HepG2 (cell line): Measurements from ENCODE around the gene DDX28.

Source experiments
- CEBPB ChIP-seq: IDR thresholded peaks from 2 replicates; pipeline ENCODE4 v1.6.1; 2011; ENCODE audit warnings: low read depth, low read length, improper control_type of control experiment, borderline replicate concordance
- POLR2AphosphoS5 ChIP-seq: IDR thresholded peaks from 2 replicates; pipeline ENCODE4 v1.6.1; 2012; ENCODE audit warnings: low read depth, low read length
- RBM39 ChIP-seq: fragments of 200-400 bp; formaldehyde crosslinking; IDR thresholded peaks from one replicate; pipeline ENCODE4 v1.6.1; 2018; ENCODE audit warnings: antibody characterized with exemption, mild to moderate bottlenecking, low read depth, low read length; ENCODE audit not compliant: poor library complexity, severe bottlenecking
- REXO4 ChIP-seq: sonication (generic); formaldehyde crosslinking; IDR thresholded peaks from 2 replicates; pipeline ENCODE4 v1.8.0; 2022; ENCODE audit warnings: missing genetic modification reagents, mild to moderate bottlenecking, borderline replicate concordance
- ZBTB42 ChIP-seq: sonication (generic); formaldehyde crosslinking; IDR thresholded peaks from 2 replicates; pipeline ENCODE4 v1.5.0; 2020; ENCODE audit warnings: mild to moderate bottlenecking, missing genetic modification reagents
- ZKSCAN5 ChIP-seq: sonication (generic); formaldehyde crosslinking; IDR thresholded peaks from 2 replicates; pipeline ENCODE4 v1.5.1; 2020; ENCODE audit warnings: mild to moderate bottlenecking, missing genetic modification reagents
- ZNF484 ChIP-seq: sonication (generic); formaldehyde crosslinking; IDR thresholded peaks from 2 replicates; pipeline ENCODE4 v1.5.1; 2020; ENCODE audit warnings: mild to moderate bottlenecking, low read depth, missing genetic modification reagents, borderline replicate concordance
- ZNF558 ChIP-seq: sonication (generic); formaldehyde crosslinking; IDR thresholded peaks from 2 replicates; pipeline ENCODE4 v1.9.0; 2022; ENCODE audit warnings: mild to moderate bottlenecking, missing genetic modification reagents, borderline replicate concordance
- TF ChIP-seq, protein P1 (sequence below): sonication (generic); formaldehyde crosslinking; IDR thresholded peaks from 2 replicates; pipeline ENCODE4 v1.4.0; 2020; ENCODE audit warnings: missing genetic modification reagents
- TF ChIP-seq, protein P2 (sequence below), 2 experiments: IDR thresholded peaks; 2 replicates each; pipeline ENCODE4 v1.6.1; 2011 to 2012; ENCODE audit warnings: low read length in 2 of 2, borderline replicate concordance in 1 of 2, low read depth in 1 of 2, mild to moderate bottlenecking in 1 of 2, moderate library complexity in 1 of 2
- TF ChIP-seq, protein P3 (sequence below): sonication (generic); formaldehyde crosslinking; IDR thresholded peaks from 2 replicates; pipeline ENCODE4 v1.8.0; 2022; ENCODE audit warnings: mild to moderate bottlenecking, missing genetic modification reagents; ENCODE audit not compliant: insufficient replicate concordance
- TF ChIP-seq, protein P4 (sequence below): sonication (generic); formaldehyde crosslinking; IDR thresholded peaks from 2 replicates; pipeline ENCODE4 v1.4.0; 2020; ENCODE audit warnings: missing genetic modification reagents
- TF ChIP-seq, protein P5 (sequence below), 2 experiments: fragments of 450-650 bp in 1 of 2; sonication (generic) in 1 of 2; formaldehyde crosslinking; IDR thresholded peaks; 2 replicates each; pipeline versions ENCODE4 v1.5.0 to v1.8.0; 2020 to 2022; ENCODE audit warnings: mild to moderate bottlenecking in 1 of 2, missing genetic modification reagents in 1 of 2

DNA sequence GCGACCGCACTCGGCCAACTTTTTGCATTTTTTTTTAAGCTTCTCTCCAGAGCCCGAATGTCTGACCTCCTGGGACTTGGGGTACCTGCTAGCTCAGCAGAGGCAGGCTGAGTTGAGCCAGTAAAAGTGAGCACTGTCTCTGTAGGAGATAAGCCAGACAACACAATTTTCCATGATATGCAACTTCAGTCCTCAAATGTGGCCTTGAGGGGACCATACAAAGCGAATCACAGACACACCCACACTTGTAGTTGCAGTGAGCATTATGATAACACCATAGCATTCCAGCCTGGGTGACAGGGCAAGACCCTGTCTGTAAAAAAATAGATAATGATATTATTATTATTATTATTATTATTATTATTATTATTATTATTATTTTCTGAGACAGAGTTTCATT is 26.4 kb downstream of the DDX28 start:
- no peak for TF ChIP-seq RBM39
- no peak for TF ChIP-seq ZBTB42 (CRISPR knock-in tag)
- TF ChIP-seq, protein P1, sequence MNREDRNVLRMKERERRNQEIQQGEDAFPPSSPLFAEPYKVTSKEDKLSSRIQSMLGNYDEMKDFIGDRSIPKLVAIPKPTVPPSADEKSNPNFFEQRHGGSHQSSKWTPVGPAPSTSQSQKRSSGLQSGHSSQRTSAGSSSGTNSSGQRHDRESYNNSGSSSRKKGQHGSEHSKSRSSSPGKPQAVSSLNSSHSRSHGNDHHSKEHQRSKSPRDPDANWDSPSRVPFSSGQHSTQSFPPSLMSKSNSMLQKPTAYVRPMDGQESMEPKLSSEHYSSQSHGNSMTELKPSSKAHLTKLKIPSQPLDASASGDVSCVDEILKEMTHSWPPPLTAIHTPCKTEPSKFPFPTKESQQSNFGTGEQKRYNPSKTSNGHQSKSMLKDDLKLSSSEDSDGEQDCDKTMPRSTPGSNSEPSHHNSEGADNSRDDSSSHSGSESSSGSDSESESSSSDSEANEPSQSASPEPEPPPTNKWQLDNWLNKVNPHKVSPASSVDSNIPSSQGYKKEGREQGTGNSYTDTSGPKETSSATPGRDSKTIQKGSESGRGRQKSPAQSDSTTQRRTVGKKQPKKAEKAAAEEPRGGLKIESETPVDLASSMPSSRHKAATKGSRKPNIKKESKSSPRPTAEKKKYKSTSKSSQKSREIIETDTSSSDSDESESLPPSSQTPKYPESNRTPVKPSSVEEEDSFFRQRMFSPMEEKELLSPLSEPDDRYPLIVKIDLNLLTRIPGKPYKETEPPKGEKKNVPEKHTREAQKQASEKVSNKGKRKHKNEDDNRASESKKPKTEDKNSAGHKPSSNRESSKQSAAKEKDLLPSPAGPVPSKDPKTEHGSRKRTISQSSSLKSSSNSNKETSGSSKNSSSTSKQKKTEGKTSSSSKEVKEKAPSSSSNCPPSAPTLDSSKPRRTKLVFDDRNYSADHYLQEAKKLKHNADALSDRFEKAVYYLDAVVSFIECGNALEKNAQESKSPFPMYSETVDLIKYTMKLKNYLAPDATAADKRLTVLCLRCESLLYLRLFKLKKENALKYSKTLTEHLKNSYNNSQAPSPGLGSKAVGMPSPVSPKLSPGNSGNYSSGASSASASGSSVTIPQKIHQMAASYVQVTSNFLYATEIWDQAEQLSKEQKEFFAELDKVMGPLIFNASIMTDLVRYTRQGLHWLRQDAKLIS (CRISPR knock-in tag), result no peak
- TF ChIP-seq, protein P2, sequence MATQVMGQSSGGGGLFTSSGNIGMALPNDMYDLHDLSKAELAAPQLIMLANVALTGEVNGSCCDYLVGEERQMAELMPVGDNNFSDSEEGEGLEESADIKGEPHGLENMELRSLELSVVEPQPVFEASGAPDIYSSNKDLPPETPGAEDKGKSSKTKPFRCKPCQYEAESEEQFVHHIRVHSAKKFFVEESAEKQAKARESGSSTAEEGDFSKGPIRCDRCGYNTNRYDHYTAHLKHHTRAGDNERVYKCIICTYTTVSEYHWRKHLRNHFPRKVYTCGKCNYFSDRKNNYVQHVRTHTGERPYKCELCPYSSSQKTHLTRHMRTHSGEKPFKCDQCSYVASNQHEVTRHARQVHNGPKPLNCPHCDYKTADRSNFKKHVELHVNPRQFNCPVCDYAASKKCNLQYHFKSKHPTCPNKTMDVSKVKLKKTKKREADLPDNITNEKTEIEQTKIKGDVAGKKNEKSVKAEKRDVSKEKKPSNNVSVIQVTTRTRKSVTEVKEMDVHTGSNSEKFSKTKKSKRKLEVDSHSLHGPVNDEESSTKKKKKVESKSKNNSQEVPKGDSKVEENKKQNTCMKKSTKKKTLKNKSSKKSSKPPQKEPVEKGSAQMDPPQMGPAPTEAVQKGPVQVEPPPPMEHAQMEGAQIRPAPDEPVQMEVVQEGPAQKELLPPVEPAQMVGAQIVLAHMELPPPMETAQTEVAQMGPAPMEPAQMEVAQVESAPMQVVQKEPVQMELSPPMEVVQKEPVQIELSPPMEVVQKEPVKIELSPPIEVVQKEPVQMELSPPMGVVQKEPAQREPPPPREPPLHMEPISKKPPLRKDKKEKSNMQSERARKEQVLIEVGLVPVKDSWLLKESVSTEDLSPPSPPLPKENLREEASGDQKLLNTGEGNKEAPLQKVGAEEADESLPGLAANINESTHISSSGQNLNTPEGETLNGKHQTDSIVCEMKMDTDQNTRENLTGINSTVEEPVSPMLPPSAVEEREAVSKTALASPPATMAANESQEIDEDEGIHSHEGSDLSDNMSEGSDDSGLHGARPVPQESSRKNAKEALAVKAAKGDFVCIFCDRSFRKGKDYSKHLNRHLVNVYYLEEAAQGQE (IDR thresholded peaks at IDR 0.05; ENCODE audit: borderline replicate concordance in 1 of 2, low read depth in 1 of 2, low read length in 2 of 2), result no peak
- no peak for TF ChIP-seq REXO4 (CRISPR knock-in tag)
- TF ChIP-seq CEBPB, result no peak
- TF ChIP-seq POLR2AphosphoS5, result no peak
- no peak for TF ChIP-seq ZNF558 (CRISPR knock-in tag)
- TF ChIP-seq ZNF484 (CRISPR knock-in tag), result no peak
- TF ChIP-seq, protein P3, sequence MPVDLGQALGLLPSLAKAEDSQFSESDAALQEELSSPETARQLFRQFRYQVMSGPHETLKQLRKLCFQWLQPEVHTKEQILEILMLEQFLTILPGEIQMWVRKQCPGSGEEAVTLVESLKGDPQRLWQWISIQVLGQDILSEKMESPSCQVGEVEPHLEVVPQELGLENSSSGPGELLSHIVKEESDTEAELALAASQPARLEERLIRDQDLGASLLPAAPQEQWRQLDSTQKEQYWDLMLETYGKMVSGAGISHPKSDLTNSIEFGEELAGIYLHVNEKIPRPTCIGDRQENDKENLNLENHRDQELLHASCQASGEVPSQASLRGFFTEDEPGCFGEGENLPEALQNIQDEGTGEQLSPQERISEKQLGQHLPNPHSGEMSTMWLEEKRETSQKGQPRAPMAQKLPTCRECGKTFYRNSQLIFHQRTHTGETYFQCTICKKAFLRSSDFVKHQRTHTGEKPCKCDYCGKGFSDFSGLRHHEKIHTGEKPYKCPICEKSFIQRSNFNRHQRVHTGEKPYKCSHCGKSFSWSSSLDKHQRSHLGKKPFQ (CRISPR knock-in tag), result no peak
- TF ChIP-seq, protein P4, sequence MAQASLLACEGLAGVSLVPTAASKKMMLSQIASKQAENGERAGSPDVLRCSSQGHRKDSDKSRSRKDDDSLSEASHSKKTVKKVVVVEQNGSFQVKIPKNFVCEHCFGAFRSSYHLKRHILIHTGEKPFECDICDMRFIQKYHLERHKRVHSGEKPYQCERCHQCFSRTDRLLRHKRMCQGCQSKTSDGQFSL (CRISPR knock-in tag), result no peak
- TF ChIP-seq, protein P5, sequence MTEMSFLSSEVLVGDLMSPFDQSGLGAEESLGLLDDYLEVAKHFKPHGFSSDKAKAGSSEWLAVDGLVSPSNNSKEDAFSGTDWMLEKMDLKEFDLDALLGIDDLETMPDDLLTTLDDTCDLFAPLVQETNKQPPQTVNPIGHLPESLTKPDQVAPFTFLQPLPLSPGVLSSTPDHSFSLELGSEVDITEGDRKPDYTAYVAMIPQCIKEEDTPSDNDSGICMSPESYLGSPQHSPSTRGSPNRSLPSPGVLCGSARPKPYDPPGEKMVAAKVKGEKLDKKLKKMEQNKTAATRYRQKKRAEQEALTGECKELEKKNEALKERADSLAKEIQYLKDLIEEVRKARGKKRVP (CRISPR knock-in tag; IDR thresholded peaks at IDR 0.05), result no peak
- no peak for TF ChIP-seq ZKSCAN5 (CRISPR knock-in tag)
